Measurements from ENCODE around the gene NFIA.

NFIA gene

DNA sequence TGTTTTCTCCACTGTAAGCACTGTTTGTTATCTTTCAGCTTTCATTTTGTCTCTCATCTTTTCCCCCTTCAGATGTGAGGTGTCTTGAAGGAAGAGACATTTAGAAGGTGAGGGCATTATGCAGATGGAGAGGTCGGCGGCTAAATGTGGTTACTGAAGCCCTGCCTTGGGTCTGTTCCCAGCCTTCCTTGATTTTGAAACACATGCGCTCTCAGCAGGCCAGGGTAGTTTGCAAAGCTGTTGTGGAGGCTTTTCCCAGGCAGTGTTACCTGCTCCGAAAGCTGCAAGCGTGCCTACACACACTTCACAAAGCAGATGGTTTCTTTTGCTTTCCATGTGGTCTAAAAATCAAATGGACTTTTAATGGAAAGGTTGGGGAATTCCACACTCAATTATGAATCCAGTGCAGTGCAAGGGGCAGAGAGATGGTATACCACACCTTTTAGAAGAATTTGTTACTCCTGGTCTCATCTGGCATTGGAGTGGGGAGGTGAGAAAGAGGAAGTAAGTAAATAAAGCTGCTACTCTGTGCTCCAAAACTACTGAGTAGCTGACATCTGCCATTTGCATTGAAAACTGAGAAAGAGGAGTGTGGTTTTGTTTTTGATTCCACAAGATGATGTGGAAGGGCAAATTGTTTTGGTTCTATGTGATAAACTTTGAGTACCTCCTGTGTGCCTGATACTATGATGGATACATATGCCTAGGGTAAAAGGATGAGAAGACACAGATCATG, 91.9 kb downstream of the NFIA start:
- TF ChIP-seq, protein P1, sequence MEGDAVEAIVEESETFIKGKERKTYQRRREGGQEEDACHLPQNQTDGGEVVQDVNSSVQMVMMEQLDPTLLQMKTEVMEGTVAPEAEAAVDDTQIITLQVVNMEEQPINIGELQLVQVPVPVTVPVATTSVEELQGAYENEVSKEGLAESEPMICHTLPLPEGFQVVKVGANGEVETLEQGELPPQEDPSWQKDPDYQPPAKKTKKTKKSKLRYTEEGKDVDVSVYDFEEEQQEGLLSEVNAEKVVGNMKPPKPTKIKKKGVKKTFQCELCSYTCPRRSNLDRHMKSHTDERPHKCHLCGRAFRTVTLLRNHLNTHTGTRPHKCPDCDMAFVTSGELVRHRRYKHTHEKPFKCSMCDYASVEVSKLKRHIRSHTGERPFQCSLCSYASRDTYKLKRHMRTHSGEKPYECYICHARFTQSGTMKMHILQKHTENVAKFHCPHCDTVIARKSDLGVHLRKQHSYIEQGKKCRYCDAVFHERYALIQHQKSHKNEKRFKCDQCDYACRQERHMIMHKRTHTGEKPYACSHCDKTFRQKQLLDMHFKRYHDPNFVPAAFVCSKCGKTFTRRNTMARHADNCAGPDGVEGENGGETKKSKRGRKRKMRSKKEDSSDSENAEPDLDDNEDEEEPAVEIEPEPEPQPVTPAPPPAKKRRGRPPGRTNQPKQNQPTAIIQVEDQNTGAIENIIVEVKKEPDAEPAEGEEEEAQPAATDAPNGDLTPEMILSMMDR (conservative IDR thresholded peaks at IDR 0.05; ENCODE audit: low read length), result no peak
- TF ChIP-seq EZH2phosphoT487 (IDR thresholded peaks at IDR 0.05; ENCODE audit: borderline replicate concordance), result no peak
- Histone ChIP-seq H3K4me1 (ENCODE audit: insufficient read depth, low read length, poor library complexity, severe bottlenecking) (no peaks in the 10 kb centered on the region), H3F3A (ENCODE audit: low read depth) (no peaks in the 10 kb centered on the region), H3K27me3 (ENCODE audit: insufficient read depth, low read length, poor library complexity, severe bottlenecking) (no peaks in the 10 kb centered on the region), H3K9ac (ENCODE audit: low read depth, low read length, poor library complexity, severe bottlenecking) (no peak overlapping the region), H4K20me1 (ENCODE audit: insufficient read depth, low read length, poor library complexity, severe bottlenecking) (no peaks in the 10 kb centered on the region), H3K9me3 (ENCODE audit: insufficient read depth, low read depth, low read length) (no peaks in the 10 kb centered on the region), H3K4me2 (ENCODE audit: low read depth, low read length, poor library complexity, severe bottlenecking) (no peak overlapping the region), H3K36me3 (ENCODE audit: insufficient read depth, low read length) (no peaks in the 10 kb centered on the region), H2AFZ (ENCODE audit: low read length) (no peak overlapping the region), H3K4me3 (ENCODE audit: low read length, poor library complexity, severe bottlenecking) (no peak overlapping the region), H3K79me2 (ENCODE audit: insufficient read depth, low read length) (no peaks in the 10 kb centered on the region), H3K9me2 (replicated peaks; ENCODE audit: low read depth, low read length) (no peaks in the 10 kb centered on the region)

DNA sequence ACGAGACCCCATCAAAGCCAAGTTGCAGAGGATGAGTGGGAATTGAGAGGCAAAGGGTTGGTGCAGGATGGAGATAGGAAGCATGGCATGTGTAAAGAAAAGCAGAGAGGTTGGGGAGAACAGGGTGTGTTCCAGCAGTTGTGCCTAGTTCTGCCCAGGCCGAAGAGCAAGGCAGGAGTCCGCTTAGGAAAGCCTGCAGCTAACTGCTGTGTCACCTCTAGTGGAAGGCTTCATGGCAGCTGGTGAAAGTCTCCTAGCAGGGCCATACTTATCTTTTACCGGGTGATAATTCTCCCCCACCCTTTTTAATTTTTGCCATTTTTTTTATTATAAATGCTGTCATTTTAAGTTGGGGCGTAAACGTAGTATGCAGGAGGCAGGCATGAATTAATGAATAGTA, 93.6 kb downstream of the NFIA start:
- no peak overlapping the region for H2AFZ ChIP-seq (ENCODE audit: low read length)
- H3K27me3 ChIP-seq (ENCODE audit: insufficient read depth, low read length, poor library complexity, severe bottlenecking), result no peaks in the 10 kb centered on the region
- H3K9ac ChIP-seq (ENCODE audit: low read depth, low read length, poor library complexity, severe bottlenecking), result no peak overlapping the region
- no peaks in the 10 kb centered on the region for H3K9me2 ChIP-seq (replicated peaks; ENCODE audit: low read depth, low read length)
- H3K9me3 ChIP-seq (ENCODE audit: insufficient read depth, low read depth, low read length), result no peaks in the 10 kb centered on the region
- TF ChIP-seq EZH2phosphoT487 (IDR thresholded peaks at IDR 0.05; ENCODE audit: borderline replicate concordance), result no peak
- TF ChIP-seq, protein P1 (conservative IDR thresholded peaks at IDR 0.05; ENCODE audit: low read length), result no peak
- no peaks in the 10 kb centered on the region for H4K20me1 ChIP-seq (ENCODE audit: insufficient read depth, low read length, poor library complexity, severe bottlenecking)
- no peaks in the 10 kb centered on the region for H3K79me2 ChIP-seq (ENCODE audit: insufficient read depth, low read length)
- H3F3A ChIP-seq (ENCODE audit: low read depth), result no peaks in the 10 kb centered on the region
- no peaks in the 10 kb centered on the region for H3K36me3 ChIP-seq (ENCODE audit: insufficient read depth, low read length)
- no peak overlapping the region for H3K4me3 ChIP-seq (ENCODE audit: low read length, poor library complexity, severe bottlenecking)
- no peak overlapping the region for H3K4me2 ChIP-seq (ENCODE audit: low read depth, low read length, poor library complexity, severe bottlenecking)
- no peaks in the 10 kb centered on the region for H3K4me1 ChIP-seq (ENCODE audit: insufficient read depth, low read length, poor library complexity, severe bottlenecking)

DNA sequence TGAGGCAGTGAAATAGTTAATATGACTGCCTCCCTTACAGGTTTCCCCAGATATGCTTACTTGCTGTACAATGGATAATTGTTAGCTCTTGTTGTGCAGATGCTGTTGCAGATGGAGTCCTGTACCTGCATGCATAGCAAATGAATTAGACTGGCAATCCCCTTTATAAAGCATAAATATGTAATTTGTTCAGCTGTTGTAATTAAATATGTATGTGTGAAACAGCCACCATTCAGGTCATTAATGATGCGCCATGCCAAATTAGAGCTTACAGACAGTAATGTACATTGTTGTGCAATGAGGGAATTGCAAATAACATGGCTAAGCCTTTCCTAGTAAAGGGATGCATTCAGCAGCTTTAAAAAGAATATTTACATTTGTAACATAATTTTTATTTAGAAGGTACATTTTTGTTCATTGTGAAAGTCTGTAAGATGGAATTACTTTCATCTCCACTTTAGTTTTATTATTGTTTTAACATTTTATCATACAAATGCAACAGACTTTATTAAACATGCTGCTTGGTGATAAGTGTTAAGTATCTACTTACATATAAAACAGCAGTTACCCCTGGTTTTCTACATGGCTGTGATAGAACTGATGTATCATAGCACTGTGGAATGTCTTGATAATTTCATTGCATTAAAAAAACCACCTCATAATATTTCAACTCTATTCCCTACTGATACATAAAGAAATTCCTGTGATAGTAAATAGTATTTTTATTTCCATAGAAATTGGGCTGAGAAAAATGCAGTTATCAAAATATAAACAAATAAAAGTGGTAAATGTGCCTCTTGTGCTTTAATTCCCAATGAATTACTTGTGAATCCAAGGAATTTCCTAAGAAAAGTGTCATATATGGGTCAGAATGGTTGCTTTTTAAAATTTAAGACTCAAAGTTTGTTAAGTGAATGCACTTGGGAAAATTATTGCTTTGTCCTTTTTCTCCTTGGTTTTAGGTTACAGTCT, 99.0 kb downstream of the NFIA start:
- Histone ChIP-seq H3K27me3 (ENCODE audit: insufficient read depth, low read length, poor library complexity, severe bottlenecking) (no peaks in the 10 kb centered on the region), H3K79me2 (ENCODE audit: insufficient read depth, low read length) (no peaks in the 10 kb centered on the region), H3K4me2 (ENCODE audit: low read depth, low read length, poor library complexity, severe bottlenecking) (no peak overlapping the region), H3K9ac (ENCODE audit: low read depth, low read length, poor library complexity, severe bottlenecking) (no peak overlapping the region), H3K4me3 (ENCODE audit: low read length, poor library complexity, severe bottlenecking) (no peak overlapping the region), H4K20me1 (ENCODE audit: insufficient read depth, low read length, poor library complexity, severe bottlenecking) (no peaks in the 10 kb centered on the region), H3K9me3 (ENCODE audit: insufficient read depth, low read depth, low read length) (no peaks in the 10 kb centered on the region), H3K36me3 (ENCODE audit: insufficient read depth, low read length) (no peaks in the 10 kb centered on the region), H2AFZ (ENCODE audit: low read length) (no peak overlapping the region), H3K4me1 (ENCODE audit: insufficient read depth, low read length, poor library complexity, severe bottlenecking) (no peaks in the 10 kb centered on the region), H3K9me2 (replicated peaks; ENCODE audit: low read depth, low read length) (no peaks in the 10 kb centered on the region), H3F3A (ENCODE audit: low read depth) (no peaks in the 10 kb centered on the region)
- TF ChIP-seq, protein P1 (conservative IDR thresholded peaks at IDR 0.05; ENCODE audit: low read length), result no peak
- TF ChIP-seq EZH2phosphoT487 (IDR thresholded peaks at IDR 0.05; ENCODE audit: borderline replicate concordance), result no peak

Data from Loucy (cell line).